Parathyroid adenoma (tissue), 2 donors: ENCODE results near the gene ZBTB8OS.
"Not testable (repeated sequence)": the region's sequence is repeated elsewhere in the genome, so short reads cannot be mapped to it uniquely, and the experiment has no call there.

Experiments
- H2AFZ ChIP-seq: fragments of 300-600 bp; sonication (generic); one replicate; pipeline ENCODE4 v1.7.0; 2017; ENCODE audit warnings: antibody characterized with exemption, mild to moderate bottlenecking
- H3K27ac ChIP-seq: fragments of 300-600 bp; sonication (generic); one replicate; pipeline ENCODE4 v1.7.0; 2017
- H3K27me3 ChIP-seq: fragments of 300-600 bp; sonication (generic); one replicate; pipeline ENCODE4 v1.7.0; 2017; ENCODE audit warnings: low read length; ENCODE audit not compliant: control insufficient read depth, insufficient read depth
- H3K36me3 ChIP-seq: fragments of 300-600 bp; sonication (generic); one replicate; pipeline ENCODE4 v1.7.0; 2017; ENCODE audit warnings: low read length; ENCODE audit not compliant: control insufficient read depth, insufficient read depth
- H3K4me1 ChIP-seq: fragments of 300-600 bp; sonication (generic); one replicate; pipeline ENCODE4 v1.7.0; 2017; ENCODE audit warnings: control low read depth
- H3K4me2 ChIP-seq: fragments of 300-600 bp; sonication (generic); one replicate; pipeline ENCODE4 v1.7.0; 2017; ENCODE audit warnings: low read length
- H3K4me3 ChIP-seq: fragments of 300-600 bp; sonication (generic); one replicate; pipeline ENCODE4 v1.7.0; 2017; ENCODE audit warnings: low read depth, low read length
- H3K79me2 ChIP-seq: fragments of 300-600 bp; sonication (generic); one replicate; pipeline ENCODE4 v1.7.0; 2017; ENCODE audit warnings: control low read depth
- H3K9ac ChIP-seq: fragments of 300-600 bp; sonication (generic); one replicate; pipeline ENCODE4 v1.7.0; 2017; ENCODE audit warnings: mild to moderate bottlenecking
- H3K9me3 ChIP-seq: fragments of 300-600 bp; sonication (generic); one replicate; pipeline ENCODE4 v1.7.0; 2017; ENCODE audit warnings: low read length; ENCODE audit not compliant: control insufficient read depth
- CTCF ChIP-seq: fragments of 300-600 bp; sonication (generic); IDR thresholded peaks from one replicate; pipeline ENCODE4 v1.7.0; 2017; ENCODE audit warnings: antibody characterized with exemption, mild to moderate bottlenecking
- donor health status: primary hyperparathyroidism.

The ZBTB8OS gene

GRCh38 chr1:32681509-32681908, 31.2 kb upstream of the ZBTB8OS start:
- Histone ChIP-seq H3K36me3 (no peaks in the 10 kb centered on the region), H2AFZ (no peak overlapping the region)

GRCh38 chr1:32680642-32681041, 30.3 kb upstream of the ZBTB8OS start:
- Histone ChIP-seq H3K9ac (no peak overlapping the region), H2AFZ (no peak overlapping the region), H3K36me3 (no peaks in the 10 kb centered on the region), H3K4me3 (no peak overlapping the region), H3K9me3 (no peaks in the 10 kb centered on the region), H3K4me1 (peaks cover 7% of the 10 kb centered on the region), H3K4me2 (no peak overlapping the region), H3K27me3 (no peaks in the 10 kb centered on the region), H3K27ac (peak overlapping the region; percentile 11), H3K79me2 (no peaks in the 10 kb centered on the region)
- no peak for TF ChIP-seq CTCF

More at GRCh38 chr1:32681509-32681908, 31.2 kb upstream of the ZBTB8OS start:
- TF ChIP-seq CTCF: no peak
- no peaks in the 10 kb centered on the region for H3K27me3 ChIP-seq
- H3K4me2 ChIP-seq: peak overlapping the region; percentile 3
- no peaks in the 10 kb centered on the region for H3K79me2 ChIP-seq
- peak overlapping the region; percentile 11 for H3K27ac ChIP-seq
- H3K9ac ChIP-seq: no peak overlapping the region
- H3K4me1 ChIP-seq: peaks cover 7% of the 10 kb centered on the region
- no peaks in the 10 kb centered on the region for H3K9me3 ChIP-seq
- H3K4me3 ChIP-seq: peak overlapping the region; percentile 21

GRCh38 chr1:32679993-32680392, 29.6 kb upstream of the ZBTB8OS start:
- H3K9me3 ChIP-seq, H3K36me3 ChIP-seq, H3K4me1 ChIP-seq, H3K79me2 ChIP-seq, H3K27ac ChIP-seq, H2AFZ ChIP-seq, H3K9ac ChIP-seq, H3K27me3 ChIP-seq, H3K4me3 ChIP-seq, H3K4me2 ChIP-seq: not testable (repeated sequence)

GRCh38 chr1:32676945-32677344, 26.6 kb upstream of the ZBTB8OS start:
- no peak overlapping the region for H3K4me2 ChIP-seq
- H3K9ac ChIP-seq: no peak overlapping the region
- no peaks in the 10 kb centered on the region for H3K27me3 ChIP-seq
- no peaks in the 10 kb centered on the region for H3K79me2 ChIP-seq
- H3K36me3 ChIP-seq: no peaks in the 10 kb centered on the region
- no peak overlapping the region for H3K27ac ChIP-seq
- no peak overlapping the region for H2AFZ ChIP-seq
- peaks cover 7% of the 10 kb centered on the region for H3K4me1 ChIP-seq
- no peak overlapping the region for H3K4me3 ChIP-seq
- TF ChIP-seq CTCF: no peak
- no peaks in the 10 kb centered on the region for H3K9me3 ChIP-seq

- H3K36me3 ChIP-seq: not testable (repeated sequence)
These were observed 18.4 kb upstream of the ZBTB8OS start for GRCh38 chr1:32668716-32669115.

GRCh38 chr1:32666901-32667566, 16.7 kb upstream of the ZBTB8OS start:
- Histone ChIP-seq H3K4me1 (peaks cover 8% of the 10 kb centered on the region), H3K9me3 (no peaks in the 10 kb centered on the region), H3K9ac (no peak overlapping the region), H3K4me2 (peak overlapping the region; percentile 42), H2AFZ (no peak overlapping the region), H3K79me2 (peaks cover 2% of the 10 kb centered on the region), H3K4me3 (no peak overlapping the region), H3K36me3 (no peaks in the 10 kb centered on the region), H3K27me3 (no peaks in the 10 kb centered on the region), H3K27ac (peak overlapping the region; percentile 78)
- TF ChIP-seq CTCF: no peak

More at GRCh38 chr1:32668716-32669115, 18.4 kb upstream of the ZBTB8OS start:
- H3K4me1 ChIP-seq, H3K4me3 ChIP-seq, H2AFZ ChIP-seq, H3K79me2 ChIP-seq, H3K4me2 ChIP-seq, H3K9me3 ChIP-seq, H3K27me3 ChIP-seq, H3K9ac ChIP-seq: not testable (repeated sequence)
- H3K27ac ChIP-seq: peak overlapping the region; percentile 69
